ENCODE results near the gene GFPT1. TPM values are rescaled to one million over a fixed set of nuclear protein-coding genes. Genes with fewer than 3 reads are reported as not detected.

GFPT1 gene
- total RNA-seq, 1 donor from 2014 or later: 195 TPM

DNA sequence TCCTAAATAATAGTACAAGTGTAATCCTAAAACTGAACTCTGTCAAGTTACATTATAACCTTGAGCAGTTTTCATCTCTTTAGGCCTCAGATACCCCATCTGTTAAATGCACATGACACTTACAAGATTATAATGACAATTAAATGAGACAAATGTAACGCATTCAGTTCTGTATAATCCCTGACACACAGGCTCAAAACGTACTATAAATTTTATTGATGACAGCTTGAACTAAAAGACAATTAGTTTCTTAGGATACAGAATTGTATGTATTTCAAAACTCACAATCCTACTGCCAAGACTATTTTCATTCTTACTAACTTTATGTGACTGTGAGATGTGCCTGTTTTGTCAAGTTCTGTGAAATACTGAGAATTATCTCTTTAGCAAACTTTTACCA, 56.2 kb downstream of the GFPT1 start:
- no peak for DNase-seq (ENCODE audit: low spot score)

DNA sequence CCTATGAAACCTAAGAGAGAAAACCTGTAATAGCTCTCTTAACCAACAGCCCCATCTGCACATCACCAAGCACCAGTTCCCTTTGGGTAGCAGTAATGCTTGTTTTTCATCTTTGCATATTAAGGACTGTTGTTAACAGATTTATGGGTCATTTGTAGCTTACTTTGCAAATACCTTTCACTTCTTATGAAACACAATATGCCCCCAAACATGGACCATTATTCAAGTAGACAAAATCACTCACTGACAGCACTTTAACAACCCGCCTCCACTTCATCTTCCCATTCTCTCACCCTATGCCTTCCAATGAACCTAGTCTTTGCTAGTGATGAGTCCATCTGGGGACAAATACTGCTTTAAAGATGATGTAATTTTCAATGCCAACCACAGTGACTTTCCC, 64.4 kb downstream of the GFPT1 start:
- DNase-seq (ENCODE audit: low spot score): no peak

DNA sequence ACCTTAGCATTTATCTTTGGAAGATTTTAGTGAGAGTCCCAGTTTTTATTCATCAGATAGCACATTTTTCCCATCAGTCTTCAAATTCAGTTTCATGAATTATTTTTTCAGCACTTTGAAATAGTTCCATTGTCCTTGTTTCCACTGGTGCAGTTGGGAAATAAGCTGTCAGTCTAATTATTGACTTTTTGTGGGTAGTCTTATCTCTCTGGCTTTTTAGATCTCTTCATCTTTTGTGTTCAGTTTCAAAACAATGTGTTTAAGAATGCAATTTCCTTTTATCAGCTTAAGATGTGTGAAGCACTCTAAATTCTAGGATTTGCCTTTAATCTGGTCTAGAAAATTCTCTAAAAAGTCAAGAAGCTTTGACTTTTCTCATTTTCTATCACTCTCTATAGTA, 70.5 kb downstream of the GFPT1 start:
- no peak for DNase-seq (ENCODE audit: low spot score)

DNA sequence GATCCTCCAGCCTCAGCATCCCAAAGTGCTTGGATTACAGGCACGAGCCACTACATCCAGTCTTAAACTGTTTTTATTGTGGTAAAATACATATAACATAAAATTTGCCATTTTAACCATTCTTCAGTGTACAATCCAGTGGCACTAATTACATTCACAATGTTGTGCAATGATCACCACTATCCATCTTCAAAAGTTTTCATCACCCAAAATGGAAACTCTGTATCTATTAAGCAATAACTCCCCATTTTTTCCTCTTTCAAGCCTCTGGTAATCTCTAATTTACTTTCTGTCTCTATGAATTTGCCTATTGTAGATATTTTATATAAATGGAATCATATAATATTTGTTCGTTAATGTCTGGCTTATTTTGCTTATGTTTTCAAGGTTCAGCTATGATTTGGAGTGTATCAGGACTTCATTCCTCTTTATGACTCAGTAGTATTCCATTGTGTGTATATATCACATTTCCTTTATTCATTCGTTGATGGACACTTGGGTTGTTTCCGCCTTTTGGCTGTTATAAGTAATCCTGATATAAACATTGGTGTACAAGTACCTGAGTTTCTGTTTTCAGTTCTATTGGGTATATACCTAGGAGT, 71.8 kb downstream of the GFPT1 start:
- no peak for DNase-seq (ENCODE audit: low spot score)

DNA sequence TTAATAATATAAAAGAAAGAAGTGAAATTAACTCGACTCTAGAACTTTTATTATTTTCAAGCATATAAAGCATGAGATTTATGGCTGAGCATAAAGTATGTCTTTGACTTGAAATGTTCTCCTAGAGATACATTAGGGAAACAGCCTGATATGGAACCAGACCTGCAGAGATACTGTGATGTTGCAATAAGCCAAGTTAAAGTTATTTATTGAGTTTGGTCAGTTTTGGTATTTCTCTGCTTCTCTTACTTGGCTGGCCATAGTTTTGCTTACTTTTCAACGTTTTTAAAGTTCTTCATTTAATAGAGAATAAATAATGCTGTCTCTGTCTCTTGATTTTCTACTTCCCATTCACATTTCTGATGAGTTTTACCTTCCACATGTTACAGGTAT, 76.0 kb downstream of the GFPT1 start:
- no peak for DNase-seq (ENCODE audit: low spot score)

DNA sequence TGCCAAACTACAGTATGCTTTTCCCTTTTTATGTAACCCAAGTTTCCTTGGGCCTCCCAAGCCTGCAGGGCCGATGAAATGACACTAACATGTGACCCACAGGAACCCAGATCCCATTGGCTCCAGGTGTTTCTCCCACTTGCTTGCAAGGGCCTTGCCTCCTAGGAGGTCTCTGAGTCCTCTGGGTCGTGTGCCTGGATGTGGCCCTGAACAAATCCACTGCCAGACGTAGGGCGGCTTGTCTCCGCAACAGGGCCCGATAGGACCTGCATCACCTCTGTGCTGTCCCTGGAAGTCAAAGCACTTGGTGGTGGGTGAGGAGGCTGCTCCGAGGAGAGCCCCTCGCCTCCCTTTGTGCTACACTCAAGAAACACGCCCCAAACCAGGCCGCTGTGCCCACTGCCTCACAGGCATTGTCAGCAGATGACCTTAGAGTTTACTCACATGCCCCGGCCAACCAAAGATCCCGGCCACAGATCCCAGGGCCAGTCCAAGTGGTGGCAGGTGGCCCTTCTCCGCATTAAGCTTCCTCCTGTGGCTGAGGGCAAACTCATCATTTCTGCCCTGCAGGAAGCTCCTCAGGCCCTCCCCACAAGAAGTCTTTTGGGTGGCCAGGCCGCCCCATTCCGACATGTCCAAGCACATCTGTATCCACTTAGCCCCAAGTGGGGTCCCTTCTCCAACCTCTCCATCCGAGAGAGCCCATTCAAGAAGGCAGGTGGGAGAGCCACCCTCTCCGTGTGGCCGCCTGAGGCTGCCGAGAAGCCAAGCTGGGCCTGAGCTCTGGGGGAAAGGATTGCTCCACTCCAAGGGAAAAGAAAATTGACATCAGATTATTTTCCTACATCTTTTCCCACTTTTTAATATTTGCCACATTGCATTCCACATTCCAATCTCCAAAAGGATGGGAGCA, 76.7 kb downstream of the GFPT1 start:
- no peak for DNase-seq (ENCODE audit: low spot score)

DNA sequence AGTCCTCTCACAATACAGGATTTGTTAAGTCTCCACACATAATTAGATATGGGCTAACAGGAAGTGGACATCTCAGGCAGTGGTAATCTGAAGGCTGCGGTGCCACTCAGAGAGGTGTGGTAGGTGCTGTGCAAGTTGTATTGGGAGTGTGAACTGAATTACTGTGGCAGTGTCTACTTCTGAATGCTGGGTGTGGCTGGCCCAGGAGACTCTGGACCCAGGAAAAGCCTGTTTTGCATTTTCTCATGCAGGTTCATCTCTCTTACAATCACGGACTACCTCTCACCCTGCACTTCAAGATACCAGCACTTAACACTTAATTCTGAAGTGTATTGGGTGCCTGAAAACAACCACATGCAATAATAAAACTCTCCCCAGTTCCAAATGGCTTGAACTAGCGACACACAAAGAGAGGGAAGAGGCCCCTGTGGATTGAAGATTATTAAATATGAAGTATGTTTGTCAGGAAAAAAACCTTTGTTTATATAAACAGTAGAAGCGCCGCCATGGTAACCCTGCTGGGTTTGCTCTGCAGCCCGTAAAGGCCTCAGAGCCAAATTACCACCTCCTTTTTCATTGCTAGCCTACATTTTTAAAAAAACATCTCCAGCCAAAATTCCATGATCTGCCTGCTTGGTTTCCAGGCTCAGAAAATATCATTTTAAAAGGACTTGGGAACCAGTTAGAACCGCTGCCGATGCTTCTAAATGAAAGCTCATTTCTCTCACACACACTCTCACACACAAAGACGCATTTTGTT, 77.5 kb downstream of the GFPT1 start:
- no peak for DNase-seq (ENCODE audit: low spot score)

DNA sequence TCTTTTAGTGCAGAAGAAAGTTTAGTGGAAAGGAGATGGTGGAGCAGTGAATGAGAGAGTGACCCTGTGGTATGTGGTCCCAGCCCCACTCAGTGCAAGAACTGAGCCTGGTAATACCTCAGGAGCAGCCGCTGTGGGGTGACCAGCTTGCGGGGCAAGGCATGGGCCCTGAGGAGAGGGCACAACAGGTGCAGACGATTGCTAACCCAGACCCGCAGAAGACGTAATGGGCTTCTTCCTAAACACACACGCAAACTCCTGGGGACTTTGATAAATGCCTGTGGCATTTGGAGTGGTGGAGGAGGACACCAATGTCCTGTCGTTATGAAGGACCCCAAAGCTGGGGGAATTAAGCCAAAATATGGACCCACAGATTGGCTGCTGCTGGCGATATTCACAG, 78.7 kb downstream of the GFPT1 start:
- DNase-seq (ENCODE audit: low spot score): no peak

DNA sequence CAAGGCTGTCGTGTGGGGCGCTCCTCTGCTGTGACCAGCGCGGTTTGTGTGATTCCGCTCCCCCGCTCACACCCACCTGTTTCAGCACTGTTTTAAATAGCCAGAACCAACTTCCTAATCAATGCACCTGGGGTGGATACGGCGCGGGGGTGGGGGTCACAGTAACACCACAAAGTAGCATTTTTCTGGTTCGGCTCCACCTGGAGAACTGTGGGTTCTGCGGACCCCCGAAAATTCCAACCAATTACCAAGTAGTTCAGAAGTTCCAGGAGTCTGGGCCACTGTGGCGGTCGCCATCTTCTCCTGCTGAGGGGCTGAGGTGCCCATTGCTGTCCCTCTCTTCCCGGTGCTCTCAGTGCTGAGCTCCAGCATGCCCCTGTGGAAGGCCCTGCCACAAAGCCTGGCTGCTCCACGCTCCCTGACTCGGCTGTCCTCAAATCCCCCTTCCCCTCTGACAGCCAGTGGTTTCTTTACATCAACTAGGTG, 79.4 kb downstream of the GFPT1 start:
- no peak for DNase-seq (ENCODE audit: low spot score)

DNA sequence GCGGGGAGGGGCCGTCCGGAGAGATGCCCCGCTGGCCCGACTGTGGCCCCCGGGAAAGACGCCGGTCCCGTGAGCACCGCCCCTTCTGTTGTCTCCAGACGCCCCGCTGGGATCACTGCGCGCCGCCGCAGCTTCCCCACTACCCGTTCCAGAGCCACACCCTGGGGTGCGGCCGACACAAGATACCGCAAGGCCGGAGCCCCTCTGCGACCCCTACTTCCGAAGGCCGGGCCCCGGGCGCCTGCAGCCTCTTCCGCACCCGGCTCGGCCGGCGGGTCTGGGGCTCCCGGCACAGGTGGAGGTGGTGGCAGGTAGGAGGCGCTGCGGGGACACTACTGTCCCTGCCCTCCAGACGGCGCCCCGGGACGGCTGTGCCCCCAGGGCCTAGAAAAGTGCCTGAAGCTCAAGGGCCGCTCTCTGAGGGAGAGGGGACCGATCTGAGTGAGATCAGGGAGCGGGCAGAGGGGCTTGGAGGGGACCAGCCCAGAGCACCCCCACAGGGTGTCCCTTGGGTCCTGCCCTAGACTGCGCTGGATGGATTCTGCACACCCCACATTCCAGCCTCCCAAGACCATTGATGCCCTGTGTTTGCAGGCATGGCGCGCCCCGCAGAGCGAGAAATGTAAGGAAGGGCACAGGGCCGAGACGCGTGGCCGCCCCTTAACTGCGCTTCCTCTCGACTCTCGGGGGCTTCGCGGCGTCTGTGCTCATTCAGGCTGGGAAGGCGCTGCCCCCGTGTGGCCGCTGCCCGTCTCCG, 80.0 kb downstream of the GFPT1 start:
- peak; percentile 96 for DNase-seq (ENCODE audit: low spot score)

DNA sequence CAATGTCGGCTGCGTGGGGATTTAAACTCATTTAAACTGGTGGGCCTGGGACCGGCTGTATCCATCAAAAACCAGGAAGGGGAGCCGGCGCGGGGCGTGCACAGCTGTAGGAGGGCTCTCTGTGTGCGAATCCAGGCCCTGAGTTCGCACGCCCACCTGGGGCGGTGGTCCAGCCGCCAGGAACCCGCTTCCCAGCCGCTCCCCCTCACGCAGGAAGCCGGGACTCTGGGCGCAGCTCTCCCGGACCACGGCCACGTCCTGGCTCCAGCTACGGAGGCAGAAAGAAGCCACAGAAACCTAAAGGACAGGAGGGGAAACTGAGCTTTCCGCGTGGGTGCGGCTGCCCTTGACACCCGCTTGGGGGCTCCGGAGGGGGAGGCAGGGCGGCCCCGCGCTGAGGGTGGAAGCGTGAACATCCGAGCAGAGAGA, 80.6 kb downstream of the GFPT1 start:
- DNase-seq (ENCODE audit: low spot score): no peak

DNA sequence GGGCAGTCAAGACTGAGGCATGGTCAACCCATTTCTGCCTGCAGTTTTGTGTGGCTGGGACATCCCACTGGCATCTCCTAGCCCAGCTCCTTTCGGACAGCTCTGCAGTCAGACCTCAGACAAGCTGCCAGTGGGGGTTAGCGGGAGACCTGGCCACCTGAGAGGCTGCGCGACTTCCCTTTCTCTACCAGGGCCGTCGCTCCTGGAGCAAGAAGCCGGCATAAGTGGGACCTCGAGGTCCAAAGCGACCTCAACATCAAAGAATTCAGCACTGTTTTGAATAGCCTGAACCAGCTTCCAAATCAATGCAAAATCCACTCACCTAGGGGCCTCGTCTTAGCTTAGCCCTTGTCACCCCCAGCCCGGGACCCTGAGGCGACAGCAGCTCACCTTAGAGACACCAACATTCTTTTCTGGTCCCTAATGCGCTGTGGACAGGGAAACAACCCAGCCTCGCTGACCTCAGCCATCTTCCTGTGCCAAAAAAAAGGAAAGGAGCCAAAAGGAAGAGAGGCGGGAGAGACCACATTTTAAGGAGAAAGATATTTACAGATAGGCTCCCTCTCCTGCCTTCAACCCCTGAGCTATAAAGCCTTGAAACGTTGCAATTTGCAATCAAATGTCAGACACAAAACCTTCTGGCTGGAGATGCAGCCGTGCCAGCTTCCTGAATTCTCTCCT, 81.2 kb downstream of the GFPT1 start:
- DNase-seq (ENCODE audit: low spot score): no peak

DNA sequence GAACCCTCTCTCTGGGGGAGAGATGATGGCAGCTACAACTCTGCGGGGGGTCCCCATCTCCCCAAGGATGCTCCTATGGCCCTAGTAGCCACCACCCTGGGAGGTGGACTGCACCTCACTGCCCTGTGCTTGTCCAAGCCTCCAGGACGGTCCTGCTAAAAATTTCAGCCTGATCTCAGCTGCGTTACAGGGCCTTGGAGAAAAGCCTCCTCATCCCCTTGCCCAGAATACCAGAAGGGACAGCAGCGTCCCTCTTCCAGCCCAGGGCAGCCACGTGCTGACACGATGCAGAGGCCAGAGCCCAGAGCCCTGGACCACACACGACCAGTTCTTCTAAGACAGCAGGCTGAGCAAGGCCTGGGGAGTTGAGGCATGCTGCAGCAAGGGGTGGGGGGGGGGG, 81.9 kb downstream of the GFPT1 start:
- no peak for DNase-seq (ENCODE audit: low spot score)

DNA sequence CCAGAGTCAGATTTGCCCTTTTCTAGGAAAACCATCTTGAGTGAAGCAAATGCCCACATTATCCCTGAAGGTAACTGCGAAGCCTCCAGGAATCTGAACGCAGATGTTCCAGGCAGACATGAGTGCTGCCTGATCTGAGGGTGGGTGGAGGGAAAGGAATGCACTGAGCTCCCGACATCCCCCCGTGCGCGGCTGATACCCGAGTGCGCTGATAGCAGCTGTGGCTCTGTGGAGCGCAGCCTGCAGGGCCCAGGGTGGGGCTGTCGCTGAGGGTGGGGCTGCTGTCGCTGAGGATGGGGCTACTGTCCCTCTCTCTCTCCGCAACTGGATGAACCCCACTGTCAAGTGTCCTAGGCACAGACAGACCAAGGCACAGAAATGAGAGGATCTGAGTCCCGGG, 82.4 kb downstream of the GFPT1 start:
- DNase-seq (ENCODE audit: low spot score): no peak

DNA sequence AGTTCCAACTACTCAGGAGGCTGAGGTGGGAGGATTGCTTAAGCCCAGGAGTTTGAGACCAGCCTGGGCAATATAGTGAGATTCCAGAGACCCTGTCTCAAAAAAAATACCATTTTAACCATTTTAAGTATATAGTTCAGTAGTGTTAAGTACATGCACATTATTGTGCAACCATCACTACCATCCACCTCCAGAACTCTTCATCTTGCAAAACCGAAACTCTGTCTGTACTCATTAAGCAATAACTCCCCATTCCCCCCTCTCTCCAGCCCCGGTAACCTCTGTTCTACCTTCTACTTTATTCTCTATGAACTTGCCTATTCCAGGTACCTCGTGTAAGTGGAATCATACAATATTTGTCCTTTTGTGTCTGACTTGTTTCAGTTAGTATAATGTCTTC, 86.4 kb downstream of the GFPT1 start:
- DNase-seq (ENCODE audit: low spot score): no peak

DNA sequence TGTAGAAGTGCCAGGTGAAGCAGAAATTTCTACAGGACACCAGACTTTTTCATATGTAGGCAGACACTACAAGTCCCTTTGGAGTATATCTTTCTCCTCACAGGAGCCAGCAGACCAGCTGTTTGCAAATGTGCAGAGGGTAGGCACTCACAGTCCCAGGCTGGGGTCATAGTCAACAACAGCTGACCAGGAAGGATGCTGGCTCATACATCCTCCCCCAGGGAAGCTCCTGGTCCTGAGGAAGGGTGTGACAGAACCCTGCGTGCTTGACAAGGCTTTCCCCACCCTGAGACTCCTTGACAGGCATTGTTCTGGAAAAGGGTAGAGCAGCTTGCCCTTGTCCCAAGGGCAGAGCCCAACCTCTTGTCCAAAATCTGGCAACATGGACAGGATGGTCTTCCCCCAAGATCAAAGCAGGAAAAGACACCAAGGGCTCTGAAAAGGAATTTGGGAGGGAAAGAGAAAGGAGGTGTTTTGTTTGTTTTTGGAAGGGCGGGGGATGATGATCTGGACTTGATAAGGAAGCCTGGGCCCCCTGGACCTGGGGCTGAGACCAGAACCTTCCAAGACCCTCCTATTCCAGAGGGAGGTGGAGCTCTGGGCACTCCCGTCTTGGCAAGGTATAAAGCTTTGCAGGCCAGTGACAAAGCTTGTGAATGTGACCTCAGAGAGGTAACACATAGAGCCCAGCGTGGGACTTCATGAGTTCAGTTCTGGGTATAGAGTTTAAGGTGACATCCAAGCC, 87.1 kb downstream of the GFPT1 start:
- no peak for DNase-seq (ENCODE audit: low spot score)

DNA sequence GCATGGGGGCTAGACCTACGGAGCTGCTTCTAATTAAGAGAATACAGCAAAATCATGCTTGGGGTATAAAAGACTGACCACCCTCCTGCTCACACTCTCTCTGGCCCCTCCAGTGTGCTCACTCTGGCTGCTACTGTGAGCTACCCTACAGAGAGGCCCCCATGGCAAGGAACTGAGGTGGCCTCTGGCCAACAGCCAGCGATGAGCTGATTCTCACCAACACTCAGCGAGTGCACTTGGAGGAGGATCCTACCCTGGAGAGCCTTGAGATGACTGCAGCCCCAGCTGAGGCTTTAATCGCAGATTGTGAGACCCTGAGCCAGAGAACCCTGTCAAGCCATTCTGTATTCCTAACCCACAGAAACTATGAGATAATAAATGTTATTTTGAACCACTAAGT, 88.2 kb downstream of the GFPT1 start:
- DNase-seq (ENCODE audit: low spot score): no peak

DNA sequence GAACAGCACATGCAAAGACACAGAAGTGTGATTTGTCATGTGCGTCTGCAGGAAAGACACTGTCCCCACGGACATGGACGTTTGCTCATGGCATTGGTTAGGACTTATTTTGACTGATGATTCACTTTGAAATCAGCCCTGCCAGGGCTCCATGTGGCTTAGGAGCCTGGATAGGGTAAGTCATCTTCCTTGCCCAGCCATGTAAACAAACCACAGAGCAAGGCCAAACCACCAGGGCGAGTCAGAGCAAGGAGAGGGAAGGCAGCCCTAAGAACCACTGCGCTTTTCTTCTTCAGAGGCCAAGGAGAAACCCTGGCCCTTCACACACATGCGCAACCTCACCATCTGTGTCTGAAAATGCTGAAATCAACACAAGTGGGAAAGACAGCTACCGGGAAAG, 88.8 kb downstream of the GFPT1 start:
- DNase-seq (ENCODE audit: low spot score): no peak

DNA sequence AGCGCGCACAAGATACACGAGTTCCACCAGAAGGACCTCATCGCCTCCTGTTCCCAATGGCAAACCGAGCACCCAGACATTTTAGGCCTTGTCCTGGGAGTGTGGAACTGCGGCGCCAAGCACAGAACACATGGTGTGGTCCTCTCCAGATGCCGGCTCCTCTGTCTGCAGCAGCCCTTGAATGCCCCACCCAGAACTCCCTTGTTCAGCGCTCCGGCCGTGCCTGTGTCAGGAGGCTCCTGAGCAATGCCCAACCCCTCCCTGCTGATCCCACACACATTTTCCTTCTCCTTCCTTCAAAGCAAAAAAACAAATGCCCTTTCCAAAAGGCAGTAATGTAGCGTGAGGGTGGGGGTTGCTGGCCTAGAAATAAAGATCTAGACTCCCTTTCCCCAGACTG, 89.8 kb downstream of the GFPT1 start:
- no peak for DNase-seq (ENCODE audit: low spot score)

DNA sequence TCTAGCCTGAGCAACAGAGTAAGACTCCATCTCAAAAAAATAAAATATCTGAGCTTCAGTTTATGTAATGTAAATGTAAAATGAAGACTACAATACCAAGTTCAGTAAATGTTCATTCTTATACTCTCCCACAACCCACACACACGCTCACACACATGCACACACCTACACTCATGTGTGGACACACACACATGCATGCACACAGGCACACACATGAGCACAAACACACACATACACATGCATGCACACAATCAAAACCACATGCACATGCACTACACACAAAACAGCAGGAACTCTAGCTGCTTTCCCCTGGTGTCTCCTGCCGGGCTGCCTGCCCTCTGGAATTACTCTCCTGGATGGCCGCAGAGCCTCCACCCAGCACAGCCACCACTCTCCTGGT, 90.6 kb downstream of the GFPT1 start:
- DNase-seq (ENCODE audit: low spot score): no peak
